ENCODE data around the gene LMTK2.

- TF ChIP-seq POLR2A (IDR thresholded peaks at IDR 0.05; ENCODE audit: low read length) (no peak), GATA1 (IDR thresholded peaks at IDR 0.05; ENCODE audit: low read depth, low read length) (no peak)
These were observed 125.0 kb downstream of the LMTK2 start for GRCh38 chr7:98231493-98232262.
